H1 (cell line): ENCODE data around the gene ABCF2. TPM values are rescaled to one million over a fixed set of nuclear protein-coding genes. Genes with fewer than 3 reads are reported as not detected.

Experiments
- CTCF ChIA-PET: fragments of 300-600 bp; sonication (Branson Sonifier 250); formaldehyde crosslinking; loops from one replicate; lab custom pipeline; 2021; ENCODE audit not compliant: partially characterized antibody; lab: Charles Lee
- POLR2A ChIA-PET: fragments of 300-600 bp; sonication (Branson Sonifier 250); formaldehyde crosslinking; loops from one replicate; lab custom pipeline; 2021; ENCODE audit warnings: inconsistent platforms; ENCODE audit not compliant: partially characterized antibody; lab: Charles Lee
- DNase-seq, 2 experiments: peaks; one replicate each; pipeline versions ENCODE4 v3.0.0 to v3.0.0-alpha.2; 2010 to 2022; ENCODE audit warnings: low spot score in 2 of 2, low read depth in 1 of 2, mixed read lengths in 1 of 2
- FAIRE-seq: peaks from 2 replicates; lab custom pipeline; 2011; peaks lifted over from hg19 to GRCh38; lab: Jason Lieb, UNC
- H2AFZ ChIP-seq: 2 replicates; pipeline ENCODE4 v1.8.1; 2012; ENCODE audit warnings: low read length, inconsistent platforms
- H2AK5ac ChIP-seq: 2 replicates; pipeline ENCODE4 v1.6.1; 2013; ENCODE audit warnings: low read depth, low read length
- H2BK120ac ChIP-seq: replicated peaks from 2 replicates; pipeline ENCODE3; 2013; ENCODE audit warnings: low read depth, low read length, inconsistent platforms
- H2BK12ac ChIP-seq: 2 replicates; pipeline ENCODE4 v1.6.1; 2013; ENCODE audit warnings: low read depth, low read length
- H2BK15ac ChIP-seq: 2 replicates; pipeline ENCODE4 v1.6.1; 2013; ENCODE audit warnings: low read length
- H2BK20ac ChIP-seq: 2 replicates; pipeline ENCODE4 v1.6.1; 2013; ENCODE audit warnings: low read length
- H2BK5ac ChIP-seq: 2 replicates; pipeline ENCODE4 v1.6.1; 2013; ENCODE audit warnings: low read depth, low read length
- H3K14ac ChIP-seq: 2 replicates; pipeline ENCODE4 v1.6.1; 2013; ENCODE audit warnings: inconsistent platforms; ENCODE audit not compliant: insufficient read length
- H3K18ac ChIP-seq: 2 replicates; pipeline ENCODE4 v1.6.1; 2013; ENCODE audit warnings: low read length; ENCODE audit errors: extremely low read depth
- H3K23ac ChIP-seq: 2 replicates; pipeline ENCODE4 v1.6.1; 2013; ENCODE audit warnings: inconsistent platforms; ENCODE audit not compliant: insufficient read length
- H3K23me2 ChIP-seq: 2 replicates; pipeline ENCODE4 v1.6.1; 2013; ENCODE audit warnings: low read depth, low read length
- H3K27ac ChIP-seq: 2 replicates; pipeline ENCODE4 v1.6.1; 2011; ENCODE audit warnings: low read depth, low read length, inconsistent platforms
- H3K27me3 ChIP-seq, 4 experiments: replicated peaks in 1 of 4; 1 replicate in 1 of 4; 2 replicates in 3 of 4; pipeline versions ENCODE4 v1.6.1 to v1.8.1; 2011 to 2013; ENCODE audit warnings: low read length in 3 of 4, mild to moderate bottlenecking in 3 of 4, inconsistent platforms in 2 of 4, mixed read lengths in 2 of 4, moderate library complexity in 1 of 4; ENCODE audit not compliant: control insufficient read depth in 3 of 4, insufficient read depth in 3 of 4; ENCODE audit errors: extremely low read depth in 1 of 4
- H3K36me3 ChIP-seq, 4 experiments: 2 replicates each; pipeline versions ENCODE4 v1.6.1 to v1.8.1; 2011 to 2013; ENCODE audit warnings: mild to moderate bottlenecking in 4 of 4, low read length in 3 of 4, moderate library complexity in 2 of 4, control low read depth in 1 of 4, inconsistent platforms in 1 of 4; ENCODE audit not compliant: insufficient read depth in 4 of 4, control insufficient read depth in 2 of 4
- H3K4ac ChIP-seq: replicated peaks from 2 replicates; pipeline ENCODE3; 2013; ENCODE audit warnings: low read length, low read depth, mixed read lengths, inconsistent platforms; ENCODE audit not compliant: insufficient read length
- H3K4me1 ChIP-seq, 4 experiments: replicated peaks in 1 of 4; 1 replicate in 1 of 4; 2 replicates in 3 of 4; pipeline versions ENCODE4 v1.6.1 to v1.8.1; 2011 to 2013; ENCODE audit warnings: low read length in 3 of 4, inconsistent platforms in 2 of 4, mixed read lengths in 1 of 4; ENCODE audit not compliant: insufficient read depth in 4 of 4, control insufficient read depth in 3 of 4
- H3K4me2 ChIP-seq, 2 experiments: 2 replicates each; pipeline versions ENCODE4 v1.6.1 to v1.8.1; 2011 to 2013; ENCODE audit warnings: low read depth in 2 of 2, low read length in 2 of 2, control low read depth in 1 of 2, inconsistent platforms in 1 of 2, mild to moderate bottlenecking in 1 of 2; ENCODE audit not compliant: insufficient read depth in 1 of 2
- H3K4me3 ChIP-seq, 4 experiments: fragments of 200-600, 300-600 bp in 1 of 4; sonication (generic), shearing (Covaris generic), sonication (Bioruptor Twin) in 1 of 4; 2 replicates each; pipeline versions ENCODE4 v1.5.1 to v1.8.1; 2011 to 2016; ENCODE audit warnings: low read length in 4 of 4, low read depth in 3 of 4, control low read depth in 2 of 4, inconsistent platforms in 2 of 4, mild to moderate bottlenecking in 2 of 4, mixed read lengths in 1 of 4, moderate library complexity in 1 of 4; ENCODE audit not compliant: insufficient read depth in 2 of 4; ENCODE audit errors: extremely low read depth in 1 of 4
- H3K56ac ChIP-seq: replicated peaks from 2 replicates; pipeline ENCODE3; 2013; ENCODE audit warnings: low read depth, mild to moderate bottlenecking, mixed read lengths, low read length, inconsistent platforms; ENCODE audit not compliant: insufficient read length
- H3K79me1 ChIP-seq: 2 replicates; pipeline ENCODE4 v1.6.1; 2013; ENCODE audit warnings: low read depth, low read length, control low read depth
- H3K79me2 ChIP-seq, 2 experiments: 2 replicates each; pipeline versions ENCODE4 v1.6.1 to v1.8.1; 2012 to 2013; ENCODE audit warnings: low read length in 2 of 2, mild to moderate bottlenecking in 2 of 2, inconsistent platforms in 1 of 2; ENCODE audit not compliant: insufficient read depth in 2 of 2, control insufficient read depth in 1 of 2
- H3K9ac ChIP-seq, 4 experiments: replicated peaks in 1 of 4; 1 replicate in 1 of 4; 2 replicates in 3 of 4; pipeline versions ENCODE4 v1.6.1 to v1.8.1; 2011 to 2013; ENCODE audit warnings: low read depth in 3 of 4, low read length in 3 of 4, control low read depth in 2 of 4, mild to moderate bottlenecking in 2 of 4, moderate library complexity in 2 of 4, inconsistent platforms in 1 of 4; ENCODE audit errors: extremely low read depth in 1 of 4
- H3K9me3 ChIP-seq, 2 experiments: 2 replicates each; pipeline versions ENCODE4 v1.6.1 to v1.8.1; 2012 to 2013; ENCODE audit warnings: mild to moderate bottlenecking in 2 of 2, moderate library complexity in 2 of 2, control low read depth in 1 of 2, inconsistent platforms in 1 of 2, low read depth in 1 of 2, low read length in 1 of 2, mixed read lengths in 1 of 2; ENCODE audit not compliant: insufficient read depth in 2 of 2
- H4K20me1 ChIP-seq, 2 experiments: replicated peaks in 1 of 2; 2 replicates each; pipeline versions ENCODE3 to v1.8.1; 2011 to 2013; ENCODE audit warnings: inconsistent platforms in 2 of 2, low read length in 2 of 2, mild to moderate bottlenecking in 1 of 2; ENCODE audit not compliant: insufficient read depth in 2 of 2, control insufficient read depth in 1 of 2
- H4K5ac ChIP-seq: 2 replicates; pipeline ENCODE4 v1.6.1; 2013; ENCODE audit warnings: low read length, low read depth, mixed read lengths, inconsistent platforms; ENCODE audit not compliant: insufficient read length
- H4K8ac ChIP-seq: 2 replicates; pipeline ENCODE4 v1.8.0; 2013; ENCODE audit warnings: mild to moderate bottlenecking, moderate library complexity, low read length, inconsistent platforms; ENCODE audit not compliant: insufficient read depth; ENCODE audit errors: extremely low read depth
- H4K91ac ChIP-seq: replicated peaks from 2 replicates; pipeline ENCODE3; 2013; ENCODE audit warnings: low read length, mixed read lengths, inconsistent platforms; ENCODE audit not compliant: insufficient read length
- EP300 ChIP-seq, 2 experiments: IDR thresholded peaks; 1 replicate in 1 of 2; 2 replicates in 1 of 2; pipeline ENCODE4 v1.6.1; 2011 to 2012; ENCODE audit warnings: low read depth in 2 of 2, low read length in 2 of 2, mild to moderate bottlenecking in 2 of 2, borderline replicate concordance in 1 of 2, inconsistent platforms in 1 of 2, moderate library complexity in 1 of 2
- EZH2 ChIP-seq: fragments of 200-600 bp; sonication (generic); IDR thresholded peaks from 2 replicates; pipeline ENCODE4 v1.7.1; 2012; ENCODE audit warnings: low read depth, mild to moderate bottlenecking, moderate library complexity, low read length, inconsistent platforms; ENCODE audit not compliant: severe bottlenecking
- WGBS, 2 experiments: shearing (Covaris generic) in 1 of 2; methylation state at CpG; one replicate each; pipeline versions ENCODE4 v1.1.6 to v1.1.7; 2013 to 2015; ENCODE audit warnings: low lambda C conversion rate in 2 of 2, mixed read lengths in 2 of 2, inconsistent platforms in 1 of 2, low coverage in 1 of 2, missing lambda C conversion rate in 1 of 2; ENCODE audit not compliant: insufficient replicate concordance in 2 of 2, insufficient coverage in 1 of 2, insufficient read length in 1 of 2; ENCODE audit errors: extremely low coverage in 1 of 2, missing lambda C conversion rate in 1 of 2; 5-methylcytosine and 5-hydroxymethylcytosine counted together
- polyA plus RNA-seq, 7 experiments: library from polyadenylated mRNA; depleted of rRNA in 3 of 7; stranded (reverse) in 5 of 7; unstranded in 2 of 7; fragments of >200 nt in 5 of 7; fragments of 200-250 nt in 2 of 7; gene quantifications; 1 replicate in 5 of 7; 2 replicates in 1 of 7; 4 replicates in 1 of 7; pipeline versions ENCODE4 v1.2.1 to v1.2.3, GENCODE V29; 2011 to 2013; ENCODE audit warnings: missing spikeins in 2 of 7, mixed read lengths in 2 of 7
- total RNA-seq: library from RNA; stranded (reverse); fragmentation: NEBNext Ultra II Directional; extraction: Animal tissue kit (Norgen Biotek cat#: 25700); gene quantifications from 2 replicates; pipeline ENCODE4 v1.2.1, GENCODE V29; 2021

The ABCF2 gene
- total and polyA plus RNA-seq, 2 of the 8 experiments (the other 6 are each of a cell fraction or from before 2014, with no cell fraction given): 28.0 to 55.0 TPM

DNA sequence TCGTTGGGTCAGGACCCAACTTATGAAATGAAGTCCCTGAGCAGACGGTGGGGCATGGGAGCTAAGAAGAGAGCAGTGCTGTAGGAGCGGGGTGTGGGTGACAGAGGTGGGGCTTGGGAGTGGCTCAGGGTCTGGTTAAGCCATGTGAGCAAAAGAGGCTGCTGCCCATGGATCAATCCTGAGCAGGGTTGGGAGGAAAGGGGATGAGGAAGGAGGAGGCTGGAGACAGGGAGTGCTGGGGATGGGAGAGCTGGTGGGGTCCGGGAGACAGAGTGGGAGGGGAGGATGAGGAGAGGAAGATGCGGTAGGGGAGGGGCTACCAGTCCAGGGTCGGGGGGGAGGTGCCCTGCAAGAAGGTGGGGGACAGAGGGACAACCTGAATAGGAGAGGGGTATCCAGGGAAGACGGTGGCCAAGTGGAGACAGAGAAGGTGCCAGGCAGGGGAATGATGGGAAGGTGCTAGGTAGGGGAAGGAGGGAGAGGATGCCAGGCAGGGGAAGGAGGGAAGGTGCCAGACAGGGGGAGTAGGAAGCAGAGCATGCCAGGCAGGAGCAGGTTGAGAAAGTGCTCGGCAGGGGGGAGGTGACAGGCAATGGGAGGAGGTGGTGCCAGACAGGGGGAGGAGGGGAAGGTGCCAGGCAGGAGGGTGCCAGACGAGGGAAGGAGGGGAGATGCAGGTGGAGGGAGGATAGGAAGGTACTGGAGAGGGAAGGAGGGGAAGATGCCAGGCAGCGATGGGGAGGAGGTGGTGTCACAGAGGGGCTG lies 49.0 kb upstream of the ABCF2 start:
- Histone ChIP-seq H3K79me2 (no peaks in the 10 kb centered on the region), H2BK120ac (no peak overlapping the region), H3K4me2 (peak overlapping the region; percentile 71 to 81), H3K27ac (no peak overlapping the region), H2BK20ac (no peak overlapping the region), H3K4ac (no peak overlapping the region), H3K14ac (no peak overlapping the region), H3K9me3 (no peaks in the 10 kb centered on the region), H3K56ac (no peak overlapping the region), H3K4me3 (peak overlapping the region in 2 of 4 experiments; percentile 55 to 63; a peak in 4 of 8 replicates), H4K8ac (no peak overlapping the region), H4K20me1 (peaks cover 0 to 1% of the 10 kb centered on the region in 2 experiments), H3K18ac (peak overlapping the region; percentile 6; the same call in 1 of the 2 replicates), H4K5ac (no peak overlapping the region), H3K9ac (no peak overlapping the region), H3K36me3 (no peaks in the 10 kb centered on the region), H3K23ac (no peak overlapping the region), H2BK15ac (peak overlapping the region; percentile 72; the same call in 1 of the 2 replicates), H3K79me1 (no peaks in the 10 kb centered on the region), H2BK5ac (no peak overlapping the region; the same call in 1 of the 2 replicates), H2BK12ac (peak overlapping the region; percentile 23; the same call in 1 of the 2 replicates), H3K27me3 (peaks cover 0 to 25% (median 19%) of the 10 kb centered on the region in 4 experiments; a peak in 6 of 7 replicates), H2AK5ac (no peak overlapping the region), H4K91ac (peak overlapping the region; percentile 65), H2AFZ (no peak overlapping the region), H3K4me1 (peaks cover 0 to 15% (median 10%) of the 10 kb centered on the region in 4 experiments; a peak in 6 of 7 replicates), H3K23me2 (peaks cover 10% of the 10 kb centered on the region; the same call in 1 of the 2 replicates)
- FAIRE-seq: no peak
- DNase-seq: no peak
- POLR2A ChIA-PET: interaction anchor here (1.2 kb wide), 1 partner anchor 14 kb away, joined by 3 read pairs; no protein-coding TSS in a partner anchor
- CTCF ChIA-PET: interaction anchor here (0.6 to 1.3 kb wide), 6 partner anchors 10 to 152 kb away, joined by 3 read pairs; no protein-coding TSS in a partner anchor
- peak; percentile 19 for TF ChIP-seq EZH2
- no peak for TF ChIP-seq EP300 (IDR thresholded peaks at IDR 0.05; ENCODE audit: borderline replicate concordance in 1 of 2, low read depth in 2 of 2, low read length in 2 of 2)
- WGBS, 2 experiments: 31% methylated on average over 5 of the region's 10 CpGs; no CpG with 5 or more reads in 1 of the 2 experiments
